ENCODE measurements around the gene TENT4A.

DNA sequence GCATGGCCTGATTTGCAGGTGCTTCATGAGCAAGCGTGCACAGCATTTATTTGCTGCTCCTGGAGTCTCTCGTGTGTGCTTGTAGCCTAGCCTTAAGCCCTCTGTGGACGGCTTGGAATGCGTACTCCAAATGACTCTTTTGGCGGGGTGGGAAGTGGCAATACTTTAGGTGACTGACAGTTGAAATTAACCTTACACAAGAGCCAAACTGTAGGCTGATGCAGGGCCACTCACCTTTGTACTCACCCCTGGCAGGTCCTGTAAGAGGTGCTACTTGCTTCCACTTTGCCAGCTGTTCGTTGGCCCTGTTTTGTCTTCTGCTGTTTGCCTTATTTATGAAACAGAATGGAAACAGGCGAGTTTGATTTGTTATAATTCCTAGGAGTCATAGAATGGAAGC lies 22.9 kb downstream of the TENT4A start:
- no peak for TF ChIP-seq ARNTL (CRISPR knock-in tag; IDR thresholded peaks at IDR 0.05; ENCODE audit: borderline replicate concordance, low read depth)
- no peak for TF ChIP-seq ZNF565 (CRISPR knock-in tag; conservative IDR thresholded peaks at IDR 0.05; ENCODE audit: low read depth)
- TF ChIP-seq, protein P1, sequence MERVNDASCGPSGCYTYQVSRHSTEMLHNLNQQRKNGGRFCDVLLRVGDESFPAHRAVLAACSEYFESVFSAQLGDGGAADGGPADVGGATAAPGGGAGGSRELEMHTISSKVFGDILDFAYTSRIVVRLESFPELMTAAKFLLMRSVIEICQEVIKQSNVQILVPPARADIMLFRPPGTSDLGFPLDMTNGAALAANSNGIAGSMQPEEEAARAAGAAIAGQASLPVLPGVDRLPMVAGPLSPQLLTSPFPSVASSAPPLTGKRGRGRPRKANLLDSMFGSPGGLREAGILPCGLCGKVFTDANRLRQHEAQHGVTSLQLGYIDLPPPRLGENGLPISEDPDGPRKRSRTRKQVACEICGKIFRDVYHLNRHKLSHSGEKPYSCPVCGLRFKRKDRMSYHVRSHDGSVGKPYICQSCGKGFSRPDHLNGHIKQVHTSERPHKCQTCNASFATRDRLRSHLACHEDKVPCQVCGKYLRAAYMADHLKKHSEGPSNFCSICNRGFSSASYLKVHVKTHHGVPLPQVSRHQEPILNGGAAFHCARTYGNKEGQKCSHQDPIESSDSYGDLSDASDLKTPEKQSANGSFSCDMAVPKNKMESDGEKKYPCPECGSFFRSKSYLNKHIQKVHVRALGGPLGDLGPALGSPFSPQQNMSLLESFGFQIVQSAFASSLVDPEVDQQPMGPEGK (CRISPR knock-in tag; IDR thresholded peaks at IDR 0.05; ENCODE audit: borderline replicate concordance) = no peak
